ENCODE data around the gene PPP4R4.
A peak's percentile ranks its signal among the peaks of the same experiment; 100 is the strongest.
"Not testable (repeated sequence)": the region's sequence is repeated elsewhere in the genome, so short reads cannot be mapped to it uniquely, and the experiment has no call there.

The PPP4R4 gene

DNA sequence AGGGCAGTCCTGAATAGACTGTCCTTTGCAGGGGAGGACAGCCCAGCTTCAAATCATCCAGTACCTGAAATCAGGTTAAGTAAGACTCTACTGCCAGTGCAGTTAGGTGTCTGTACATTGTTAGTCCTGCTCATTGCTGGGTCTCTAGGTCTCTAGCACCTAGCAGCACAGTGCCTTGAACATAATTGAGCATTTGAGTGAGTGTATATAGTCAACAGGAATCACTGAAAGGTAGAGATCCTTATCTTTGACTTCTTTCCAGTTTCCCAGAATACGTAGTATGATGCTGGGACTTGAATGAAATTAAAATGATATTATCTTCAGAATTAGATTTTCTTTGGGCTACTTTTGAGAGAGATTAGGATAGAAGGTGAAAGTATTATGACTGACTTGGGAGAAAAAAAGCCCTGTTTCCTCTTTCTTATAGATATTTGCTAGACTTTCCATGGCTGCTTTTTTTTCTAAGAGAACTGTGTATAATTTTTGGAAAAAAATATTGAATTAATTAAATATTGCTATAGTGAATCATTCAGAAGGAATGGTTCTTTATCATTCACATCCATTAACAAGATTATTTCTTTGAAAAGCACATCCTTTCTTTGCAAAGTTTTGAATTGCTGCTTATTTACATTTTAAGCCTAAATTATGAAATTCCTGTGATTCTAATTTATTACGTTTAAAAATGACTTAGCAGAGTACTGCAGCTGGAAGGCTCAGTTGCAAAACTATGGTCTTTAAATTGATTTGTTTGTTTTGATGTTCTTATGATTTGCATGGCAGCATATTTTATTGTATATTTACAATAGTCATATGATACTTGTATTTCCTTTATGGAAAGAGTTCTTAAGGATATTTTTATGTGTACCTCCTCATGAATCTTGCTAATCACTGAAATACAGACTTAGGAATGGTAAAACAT lies 51.6 kb downstream of the PPP4R4 start:
- no peak for DNase-seq (ENCODE audit: low read depth)
- no peak overlapping the region for H3K4me3 ChIP-seq (ENCODE audit: low read depth, low read length)
- TF ChIP-seq, protein P1, sequence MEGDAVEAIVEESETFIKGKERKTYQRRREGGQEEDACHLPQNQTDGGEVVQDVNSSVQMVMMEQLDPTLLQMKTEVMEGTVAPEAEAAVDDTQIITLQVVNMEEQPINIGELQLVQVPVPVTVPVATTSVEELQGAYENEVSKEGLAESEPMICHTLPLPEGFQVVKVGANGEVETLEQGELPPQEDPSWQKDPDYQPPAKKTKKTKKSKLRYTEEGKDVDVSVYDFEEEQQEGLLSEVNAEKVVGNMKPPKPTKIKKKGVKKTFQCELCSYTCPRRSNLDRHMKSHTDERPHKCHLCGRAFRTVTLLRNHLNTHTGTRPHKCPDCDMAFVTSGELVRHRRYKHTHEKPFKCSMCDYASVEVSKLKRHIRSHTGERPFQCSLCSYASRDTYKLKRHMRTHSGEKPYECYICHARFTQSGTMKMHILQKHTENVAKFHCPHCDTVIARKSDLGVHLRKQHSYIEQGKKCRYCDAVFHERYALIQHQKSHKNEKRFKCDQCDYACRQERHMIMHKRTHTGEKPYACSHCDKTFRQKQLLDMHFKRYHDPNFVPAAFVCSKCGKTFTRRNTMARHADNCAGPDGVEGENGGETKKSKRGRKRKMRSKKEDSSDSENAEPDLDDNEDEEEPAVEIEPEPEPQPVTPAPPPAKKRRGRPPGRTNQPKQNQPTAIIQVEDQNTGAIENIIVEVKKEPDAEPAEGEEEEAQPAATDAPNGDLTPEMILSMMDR (IDR thresholded peaks at IDR 0.05; ENCODE audit: insufficient read depth, low read depth, low read length, missing control alignments): no peak

DNA sequence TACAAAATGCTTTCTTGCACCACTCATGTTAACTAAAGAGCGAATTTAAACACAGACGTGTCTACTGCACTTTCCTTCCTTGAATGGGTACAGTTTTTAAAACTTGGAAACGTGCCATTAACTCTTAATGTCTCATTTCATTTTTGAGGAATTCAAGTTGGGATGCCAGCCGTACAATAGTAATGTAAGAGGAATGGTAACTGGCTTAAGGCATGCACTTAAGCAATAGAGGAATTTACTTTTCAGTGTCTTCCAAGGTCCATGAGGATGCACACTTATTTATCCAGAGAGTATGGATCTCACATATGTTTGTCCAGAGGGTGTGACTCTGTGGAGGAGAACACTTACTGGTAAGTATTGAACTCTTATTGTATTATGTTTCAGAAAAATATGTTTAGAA lies 52.9 kb downstream of the PPP4R4 start:
- H3K4me3 ChIP-seq (ENCODE audit: low read depth, low read length): no peak overlapping the region
- no peak for DNase-seq (ENCODE audit: low read depth)
- TF ChIP-seq, protein P1 (IDR thresholded peaks at IDR 0.05; ENCODE audit: insufficient read depth, low read depth, low read length, missing control alignments): no peak

DNA sequence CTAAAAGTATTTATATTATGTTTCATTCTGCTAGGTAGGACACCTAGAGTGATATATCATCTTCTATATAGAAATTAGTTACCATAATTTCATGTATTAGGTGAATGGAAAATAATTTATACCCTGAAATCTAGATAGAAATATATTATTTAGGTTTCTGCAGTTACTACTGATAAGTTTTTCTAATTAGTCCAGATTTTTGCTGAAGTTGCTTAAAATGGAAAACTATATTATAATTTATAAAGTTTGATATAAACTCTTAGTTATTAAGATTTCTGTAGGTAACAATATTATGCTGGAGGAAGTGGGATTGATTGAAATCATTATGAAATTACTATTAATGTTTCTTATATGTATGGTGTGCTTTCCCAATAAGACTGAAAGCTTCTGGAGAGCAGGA lies 62.9 kb downstream of the PPP4R4 start:
- TF ChIP-seq, protein P1 (IDR thresholded peaks at IDR 0.05; ENCODE audit: insufficient read depth, low read depth, low read length, missing control alignments): no peak
- DNase-seq (ENCODE audit: low read depth): no peak
- H3K4me3 ChIP-seq (ENCODE audit: low read depth, low read length): no peak overlapping the region

DNA sequence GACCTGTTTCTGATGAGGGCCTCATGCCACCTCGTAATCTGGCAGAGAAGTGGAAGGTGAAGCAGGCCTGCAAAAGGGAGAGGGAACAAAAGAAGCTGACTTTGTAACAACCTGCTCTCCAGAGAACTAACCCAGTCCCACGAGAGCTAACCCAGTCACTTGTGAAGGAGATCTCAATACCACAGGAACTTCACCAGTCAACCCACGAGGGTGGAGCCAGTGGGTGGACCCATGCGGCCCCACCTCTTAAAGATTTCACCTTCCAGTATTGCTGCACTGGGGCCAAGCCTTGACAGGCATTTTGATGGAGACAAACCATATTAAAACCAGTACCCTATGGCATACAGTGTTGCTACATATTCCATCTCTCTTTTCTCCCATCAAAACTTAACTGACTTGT lies 63.9 kb downstream of the PPP4R4 start:
- TF ChIP-seq, protein P1 (IDR thresholded peaks at IDR 0.05; ENCODE audit: insufficient read depth, low read depth, low read length, missing control alignments): no peak
- DNase-seq (ENCODE audit: low read depth): peak; percentile 5
- H3K4me3 ChIP-seq (ENCODE audit: low read depth, low read length): no peak overlapping the region

DNA sequence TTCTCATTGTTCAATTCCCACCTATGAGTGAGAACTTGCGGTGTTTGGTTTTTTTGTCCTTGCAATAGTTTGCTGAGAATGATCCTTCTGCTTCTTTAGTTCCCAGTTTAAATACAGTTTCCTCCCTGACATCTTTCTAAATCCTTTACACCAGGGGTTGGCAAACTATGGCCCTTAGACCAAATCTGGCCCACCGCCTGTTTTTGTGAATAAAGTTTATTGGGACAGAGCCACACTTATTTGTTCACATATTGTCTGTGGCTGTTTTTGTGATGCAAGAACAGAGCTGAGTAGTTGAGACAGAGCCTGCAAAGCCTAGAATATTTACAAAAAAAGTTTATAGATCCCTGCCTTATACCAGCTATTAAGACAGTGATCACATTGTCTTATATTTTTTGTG lies 65.3 kb downstream of the PPP4R4 start:
- no peak overlapping the region for H3K4me3 ChIP-seq (ENCODE audit: low read depth, low read length)
- DNase-seq (ENCODE audit: low read depth): no peak
- TF ChIP-seq, protein P1 (IDR thresholded peaks at IDR 0.05; ENCODE audit: insufficient read depth, low read depth, low read length, missing control alignments): no peak

DNA sequence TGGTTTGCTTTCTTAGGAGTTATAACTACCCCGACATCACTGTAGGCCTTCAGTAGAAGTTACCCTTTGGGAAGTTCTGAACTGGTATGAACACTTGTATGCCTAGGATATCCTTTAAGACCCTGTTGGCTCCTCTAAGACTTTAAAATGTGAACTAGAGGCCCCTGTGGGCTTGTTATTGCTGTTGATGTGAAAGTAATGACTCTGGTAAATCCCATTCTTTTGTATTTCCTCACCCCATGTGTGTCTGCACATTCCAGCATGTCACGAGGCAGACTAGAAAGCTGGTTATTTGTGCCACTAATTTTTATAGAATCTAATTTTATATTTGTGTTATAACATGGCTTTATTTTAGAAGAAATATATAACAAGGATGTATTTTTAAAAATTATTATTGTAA lies 70.1 kb downstream of the PPP4R4 start:
- no peak overlapping the region for H3K4me3 ChIP-seq (ENCODE audit: low read depth, low read length)
- TF ChIP-seq, protein P1 (IDR thresholded peaks at IDR 0.05; ENCODE audit: insufficient read depth, low read depth, low read length, missing control alignments): no peak
- no peak for DNase-seq (ENCODE audit: low read depth)

DNA sequence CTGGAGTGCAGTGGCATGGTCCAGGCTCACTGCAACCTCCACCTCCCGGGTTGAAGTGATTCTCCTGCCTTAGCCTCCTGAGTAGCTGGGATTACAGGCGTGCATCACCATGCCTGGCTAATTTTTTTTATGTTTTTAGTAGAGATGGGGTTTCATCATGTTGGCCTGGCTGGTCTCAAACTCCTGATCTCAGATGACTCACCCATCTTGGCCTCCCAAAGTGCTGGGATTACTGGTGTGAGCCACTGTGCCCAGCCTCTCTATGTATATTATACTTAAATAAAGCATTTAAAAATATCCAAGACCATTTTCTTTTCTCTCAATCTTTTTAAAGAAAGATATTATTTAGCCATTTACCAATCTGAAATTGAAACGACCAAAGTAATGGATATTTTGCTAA lies 90.1 kb downstream of the PPP4R4 start:
- DNase-seq (ENCODE audit: low read depth); H3K4me3 ChIP-seq (ENCODE audit: low read depth, low read length): not testable (repeated sequence)

All from GM12865 (cell line).